ENCODE results near the gene SLC25A25. TPM values are rescaled to one million over a fixed set of nuclear protein-coding genes. Genes with fewer than 3 reads are reported as not detected.

SLC25A25 gene
- total RNA-seq, 1 experiment from 2014 or later: 10.7 TPM

DNA sequence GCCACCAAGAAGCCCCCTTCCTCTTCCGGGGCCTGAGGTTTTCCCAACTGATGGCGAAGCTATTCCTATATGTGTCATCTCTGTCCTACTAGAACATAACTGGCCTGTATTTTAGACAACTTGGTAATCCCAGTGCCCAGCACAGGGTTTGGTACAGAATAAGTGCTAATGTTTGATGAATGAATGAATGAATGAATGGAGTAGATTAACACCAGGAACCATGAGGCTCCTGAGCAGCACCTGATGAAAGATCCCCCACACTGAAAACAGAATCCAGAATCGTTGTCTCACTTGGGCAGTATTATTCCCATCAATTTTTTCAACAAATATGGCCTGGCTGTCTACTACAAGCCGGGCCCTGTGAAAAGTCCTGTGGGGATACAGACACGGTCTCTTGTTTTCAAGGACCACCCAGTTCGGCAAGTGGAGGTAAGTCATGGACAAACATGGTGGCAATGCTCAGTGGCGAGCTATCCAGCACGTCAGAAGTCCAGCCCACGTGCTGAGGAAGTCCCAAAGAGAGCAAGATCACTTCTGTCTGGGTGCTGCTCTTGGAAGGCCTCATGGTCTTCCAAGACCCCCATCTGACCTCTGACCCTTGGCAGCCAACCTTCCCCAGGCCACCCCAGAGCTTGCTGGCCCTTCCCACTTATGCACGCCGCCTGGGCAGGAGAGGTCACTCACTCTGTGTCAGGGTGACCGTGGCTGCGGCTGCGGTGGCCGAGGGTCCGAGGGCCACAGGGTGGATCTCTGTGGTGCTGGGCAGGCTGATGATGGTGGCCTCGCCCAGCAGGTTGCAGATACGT lies 1.9 kb upstream of the SLC25A25 start:
- Histone ChIP-seq H3K27me3 (ENCODE audit: control insufficient read depth, insufficient read depth, low read length) (no peaks in the 10 kb centered on the region), H3K9me3 (ENCODE audit: control insufficient read depth, insufficient read depth, low read depth, low read length) (no peaks in the 10 kb centered on the region), H3K27ac (ENCODE audit: low read length) (peak overlapping the region; percentile 90), H3K4me3 (ENCODE audit: low read depth in 2 of 2, low read length in 2 of 2) (peak overlapping the region; percentile 68 to 79), H3K36me3 (ENCODE audit: control insufficient read depth, insufficient read depth, low read length) (no peaks in the 10 kb centered on the region), H3K4me1 (ENCODE audit: control insufficient read depth, insufficient read depth, low read length) (peaks cover 9% of the 10 kb centered on the region)
- CTCF ChIA-PET: no interaction called here
- POLR2A ChIA-PET: interaction anchor here (0.6 kb wide), 1 partner anchor 68 kb away, joined by 8 read pairs; no protein-coding TSS in a partner anchor
- TF ChIP-seq CTCF (IDR thresholded peaks at IDR 0.05): no peak
- TF ChIP-seq POLR2AphosphoS5 (IDR thresholded peaks at IDR 0.05; ENCODE audit: low read depth, low read length): no peak
- no TSS peak for BruUV-seq (replicated peaks)
- ATAC-seq: no peak
- intact Hi-C loops (cut with micrococcal nuclease; ENCODE audit: unreplicated experiment): no loop called here
- DNase-seq (ENCODE audit: low read depth, low spot score): no peak
- in situ Hi-C loops (cut with HindIII; ENCODE audit: low pct_unique_long_range_greater_than_20kb, low sequenced_read_pairs): no loop called here

GRCh38 chr9:128066713-128067644 lies 1.1 kb upstream of the SLC25A25 start, which contains the start of gene NAIF1:
TSS of gene NAIF1 (minus strand) at chr9:128067320. CDS start at chr9:128067101, 219 bp downstream.
- Histone ChIP-seq H3K9me3 (ENCODE audit: control insufficient read depth, insufficient read depth, low read depth, low read length) (no peaks in the 10 kb centered on the region), H3K4me1 (ENCODE audit: control insufficient read depth, insufficient read depth, low read length) (peaks cover 13% of the 10 kb centered on the region), H3K27me3 (ENCODE audit: control insufficient read depth, insufficient read depth, low read length) (no peaks in the 10 kb centered on the region), H3K27ac (ENCODE audit: low read length) (peak within 1 kb of the TSS; percentile 99), H3K36me3 (ENCODE audit: control insufficient read depth, insufficient read depth, low read length) (no peaks in the 10 kb centered on the region), H3K4me3 (ENCODE audit: low read depth in 2 of 2, low read length in 2 of 2) (peak within 1 kb of the TSS; percentile 79 to 97)
- ATAC-seq (peak; percentile 86), DNase-seq (ENCODE audit: low read depth, low spot score) (peak; percentile 95)
- in situ Hi-C loops (cut with HindIII; ENCODE audit: low pct_unique_long_range_greater_than_20kb, low sequenced_read_pairs) (no loop called here), intact Hi-C loops (cut with micrococcal nuclease; ENCODE audit: unreplicated experiment) (no loop called here)
- CTCF ChIA-PET: interaction anchor here (0.6 to 1.4 kb wide), 2 partner anchors 46 to 129 kb away, joined by 4 read pairs; no protein-coding TSS in a partner anchor
- TSS peak; percentile 83 for BruUV-seq (replicated peaks)
- TF ChIP-seq TCF7L2 (IDR thresholded peaks at IDR 0.05; ENCODE audit: low read depth, low read length): no peak
- no peak for TF ChIP-seq POLR2AphosphoS5 (IDR thresholded peaks at IDR 0.05; ENCODE audit: low read depth, low read length)
- no peak for TF ChIP-seq CTCF (IDR thresholded peaks at IDR 0.05)
- TF ChIP-seq REST (IDR thresholded peaks at IDR 0.05; ENCODE audit: insufficient read depth in 1 of 2, low read depth in 2 of 2, low read length in 1 of 2): no peak
- TF ChIP-seq SIN3A (IDR thresholded peaks at IDR 0.05; ENCODE audit: borderline replicate concordance, insufficient read depth, low read depth, low read length): no peak
- POLR2A ChIA-PET: interaction anchor here (0.6 kb wide), 1 partner anchor 69 kb away, joined by 8 read pairs; no protein-coding TSS in a partner anchor
